Erythroblast (primary cell): Measurements from ENCODE around the gene CEP120.

ENCODE experiments used
- GATA1 ChIP-seq: IDR thresholded peaks from 2 replicates; pipeline ENCODE4 v1.6.1; 2011; ENCODE audit warnings: low read depth, mild to moderate bottlenecking, control low read depth, low read length, moderate library complexity
- POLR2A ChIP-seq: IDR thresholded peaks from 2 replicates; pipeline ENCODE4 v1.6.1; 2011; ENCODE audit warnings: mild to moderate bottlenecking, low read length

DNA sequence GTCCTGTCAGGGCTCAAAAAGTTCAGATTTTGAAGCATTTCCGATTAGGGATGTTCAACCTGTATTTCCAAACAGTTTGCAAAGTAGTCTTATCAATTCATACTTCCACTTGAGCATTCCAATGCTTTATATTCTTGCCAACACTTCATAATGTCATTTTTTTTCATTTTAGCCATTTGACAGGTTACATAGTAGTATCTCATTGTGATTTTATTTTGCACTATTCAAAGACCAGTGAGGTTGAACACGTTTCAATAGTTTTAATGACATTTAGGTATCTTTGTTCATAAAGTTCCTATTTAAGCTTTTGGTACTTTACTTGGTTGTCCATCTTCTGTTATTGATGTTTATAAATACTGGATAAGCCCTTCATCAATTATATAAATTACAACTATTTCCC lies 71.4 kb downstream of the CEP120 start:
- TF ChIP-seq POLR2A, result no peak
- TF ChIP-seq GATA1, result no peak
